Lung (tissue), 12 donors: ENCODE results near the gene TM4SF1. TPM values are rescaled to one million over a fixed set of nuclear protein-coding genes. Genes with fewer than 3 reads are reported as not detected.
A peak's percentile ranks its signal among the peaks of the same experiment; 100 is the strongest.

Source experiments
- ATAC-seq: fragments of 200-7000 bp; cut with Tn5 transposase; one replicate; pipeline ENCODE4 v1.9.1; 2020; ENCODE audit warnings: moderate number of reproducible peaks; ENCODE audit not compliant: insufficient read depth, low FRiP score
- DNase-seq, 3 donors: peaks; one replicate each; pipeline ENCODE4 v3.0.0-alpha.2; 2013 to 2017
- H3K27ac ChIP-seq, 2 donors: one replicate each; pipeline ENCODE4 v1.5.1; 2013; ENCODE audit warnings: mild to moderate bottlenecking in 2 of 2, moderate library complexity in 2 of 2, control low read depth in 1 of 2, inconsistent platforms in 1 of 2, low read depth in 1 of 2, low read length in 1 of 2
- H3K27me3 ChIP-seq, 3 donors: one replicate each; pipeline ENCODE4 v1.5.1; 2013; ENCODE audit warnings: low read length in 2 of 3; ENCODE audit not compliant: control insufficient read depth in 3 of 3, insufficient read depth in 3 of 3
- H3K36me3 ChIP-seq, 4 donors: one replicate each; pipeline ENCODE4 v1.5.1; 2013; ENCODE audit warnings: low read length in 4 of 4, mild to moderate bottlenecking in 1 of 4, moderate library complexity in 1 of 4; ENCODE audit not compliant: control insufficient read depth in 4 of 4, insufficient read depth in 4 of 4
- H3K4me1 ChIP-seq, 5 donors: one replicate each; pipeline ENCODE4 v1.5.1; 2013; ENCODE audit warnings: low read length in 5 of 5, mild to moderate bottlenecking in 2 of 5, moderate library complexity in 1 of 5; ENCODE audit not compliant: control insufficient read depth in 5 of 5, insufficient read depth in 5 of 5
- H3K4me3 ChIP-seq: one replicate; pipeline ENCODE4 v1.5.1; 2013; ENCODE audit warnings: mild to moderate bottlenecking, control low read depth, moderate library complexity
- H3K9ac ChIP-seq, 2 donors: one replicate each; pipeline ENCODE4 v1.5.1; 2013; ENCODE audit warnings: low read length in 2 of 2, control low read depth in 1 of 2; ENCODE audit not compliant: insufficient read depth in 1 of 2
- H3K9me3 ChIP-seq, 4 donors: one replicate each; pipeline ENCODE4 v1.5.1; 2013; ENCODE audit warnings: low read length in 3 of 4, mild to moderate bottlenecking in 1 of 4, moderate library complexity in 1 of 4; ENCODE audit not compliant: control insufficient read depth in 4 of 4, insufficient read depth in 3 of 4
- WGBS, 2 donors: extraction: QIAGEN DNeasy Blood & Tissue Kit; methylation state at CpG; one replicate each; pipeline ENCODE4 v1.1.7; 2013; 5-methylcytosine and 5-hydroxymethylcytosine counted together
- polyA plus RNA-seq, 2 donors: library from polyadenylated mRNA; stranded (reverse); fragments of 200-250 nt; gene quantifications; one replicate each; pipeline ENCODE4 v1.2.1, GENCODE V29; 2013
- total RNA-seq, 2 donors: library from RNA; depleted of rRNA in 1 of 2; stranded (reverse); fragments of >200 nt in 1 of 2; gene quantifications; one replicate each; pipeline ENCODE4 v1.2.1, GENCODE V29; 2014 to 2021
- TF ChIP-seq, protein P1 (sequence below): IDR thresholded peaks from 2 replicates; pipeline ENCODE4 v1.5.1; 2012; ENCODE audit warnings: mild to moderate bottlenecking; ENCODE audit errors: control extremely low read depth, extremely low read depth
- donor health status: control.
- donor health status: control.
- donor health status: Bipolar disorder and iron deficiency.
- donor health status: healthy.
- donor health status: DM: yes; HTN: yes; CAD: no.

Gene TM4SF1
- total and polyA plus RNA-seq, 4 donors: 177 to 281 (median 238) TPM

DNA sequence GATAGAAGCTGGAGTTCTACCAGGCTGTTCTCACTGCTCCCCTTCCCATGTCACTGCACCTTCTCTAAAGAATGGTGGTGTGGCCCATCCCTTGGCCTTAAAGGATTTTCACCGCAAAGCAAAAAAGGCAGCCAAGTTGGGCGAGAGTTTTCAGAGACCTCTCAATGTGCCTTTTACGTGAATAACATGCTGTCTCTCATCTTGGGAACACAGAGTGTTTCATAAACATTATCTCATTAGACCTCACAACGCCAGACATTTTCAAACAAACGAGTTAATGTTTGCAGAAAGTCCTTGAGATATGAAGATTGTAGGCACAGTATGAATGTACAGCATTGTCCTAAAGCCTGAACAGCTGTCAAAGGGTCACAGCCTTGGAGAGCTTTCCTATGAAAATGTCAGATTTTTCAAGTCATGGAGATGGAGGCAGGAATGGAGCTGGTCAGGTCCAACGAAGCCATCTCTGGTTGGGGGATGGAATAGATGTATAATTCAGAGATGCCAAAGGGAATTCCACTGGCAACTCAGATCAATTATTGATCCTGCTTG, 21.3 kb downstream of the TM4SF1 start:
- peak; percentile 40 to 84 (median 75) for DNase-seq

DNA sequence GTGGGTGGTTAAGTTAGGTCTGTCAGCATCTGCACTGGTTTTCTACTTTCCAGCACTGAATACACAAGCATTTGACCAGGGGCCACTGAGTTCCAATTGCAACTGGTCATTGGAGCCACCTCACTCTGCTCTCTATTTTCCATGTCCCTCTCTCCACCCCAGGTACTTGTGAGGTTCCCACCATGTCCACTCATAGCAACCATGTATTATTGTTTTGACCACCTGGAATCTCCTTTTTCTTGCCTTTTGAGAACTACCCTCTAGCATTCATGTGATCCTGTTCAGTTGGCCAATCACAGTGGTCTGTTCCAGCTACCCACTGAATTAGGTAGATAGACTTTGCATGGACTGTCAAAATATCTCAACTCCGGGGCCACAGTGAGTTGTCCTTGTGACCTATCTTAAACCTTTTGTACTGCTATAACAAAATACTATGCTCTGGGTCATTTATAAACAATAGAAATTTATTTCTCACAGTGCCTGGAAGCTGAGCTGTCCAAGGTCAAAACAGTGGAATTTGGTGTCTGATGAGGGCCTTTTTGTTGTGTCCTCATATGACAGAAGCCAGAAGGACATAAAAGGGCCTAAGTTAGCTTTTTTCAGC, 23.8 kb downstream of the TM4SF1 start:
- no peak overlapping the region for H3K27ac ChIP-seq
- no peaks in the 10 kb centered on the region for H3K9me3 ChIP-seq
- TF ChIP-seq, protein P1, sequence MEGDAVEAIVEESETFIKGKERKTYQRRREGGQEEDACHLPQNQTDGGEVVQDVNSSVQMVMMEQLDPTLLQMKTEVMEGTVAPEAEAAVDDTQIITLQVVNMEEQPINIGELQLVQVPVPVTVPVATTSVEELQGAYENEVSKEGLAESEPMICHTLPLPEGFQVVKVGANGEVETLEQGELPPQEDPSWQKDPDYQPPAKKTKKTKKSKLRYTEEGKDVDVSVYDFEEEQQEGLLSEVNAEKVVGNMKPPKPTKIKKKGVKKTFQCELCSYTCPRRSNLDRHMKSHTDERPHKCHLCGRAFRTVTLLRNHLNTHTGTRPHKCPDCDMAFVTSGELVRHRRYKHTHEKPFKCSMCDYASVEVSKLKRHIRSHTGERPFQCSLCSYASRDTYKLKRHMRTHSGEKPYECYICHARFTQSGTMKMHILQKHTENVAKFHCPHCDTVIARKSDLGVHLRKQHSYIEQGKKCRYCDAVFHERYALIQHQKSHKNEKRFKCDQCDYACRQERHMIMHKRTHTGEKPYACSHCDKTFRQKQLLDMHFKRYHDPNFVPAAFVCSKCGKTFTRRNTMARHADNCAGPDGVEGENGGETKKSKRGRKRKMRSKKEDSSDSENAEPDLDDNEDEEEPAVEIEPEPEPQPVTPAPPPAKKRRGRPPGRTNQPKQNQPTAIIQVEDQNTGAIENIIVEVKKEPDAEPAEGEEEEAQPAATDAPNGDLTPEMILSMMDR: no peak
- no peak overlapping the region for H3K4me3 ChIP-seq
- no peaks in the 10 kb centered on the region for H3K27me3 ChIP-seq
- peaks cover 0 to 16% (median 6%) of the 10 kb centered on the region in 5 donors for H3K4me1 ChIP-seq
- H3K9ac ChIP-seq: no peak overlapping the region
- no peaks in the 10 kb centered on the region for H3K36me3 ChIP-seq
- DNase-seq (no peak), ATAC-seq (no peak)
- WGBS, 2 donors: 68 to 85% methylated on average over 1 of the region's 1 CpG

More for the DNA sequence above, 21.3 kb downstream of the TM4SF1 start:
- ATAC-seq: no peak
- H3K36me3 ChIP-seq: no peaks in the 10 kb centered on the region
- no peak overlapping the region for H3K27ac ChIP-seq
- H3K27me3 ChIP-seq: no peaks in the 10 kb centered on the region
- H3K9me3 ChIP-seq: no peaks in the 10 kb centered on the region
- 60 to 77% methylated on average over 6 of the region's 6 CpGs for WGBS, 2 donors
- TF ChIP-seq, protein P1: no peak
- H3K9ac ChIP-seq: no peak overlapping the region
- peaks cover 0 to 16% (median 6%) of the 10 kb centered on the region in 5 donors for H3K4me1 ChIP-seq
- no peak overlapping the region for H3K4me3 ChIP-seq

DNA sequence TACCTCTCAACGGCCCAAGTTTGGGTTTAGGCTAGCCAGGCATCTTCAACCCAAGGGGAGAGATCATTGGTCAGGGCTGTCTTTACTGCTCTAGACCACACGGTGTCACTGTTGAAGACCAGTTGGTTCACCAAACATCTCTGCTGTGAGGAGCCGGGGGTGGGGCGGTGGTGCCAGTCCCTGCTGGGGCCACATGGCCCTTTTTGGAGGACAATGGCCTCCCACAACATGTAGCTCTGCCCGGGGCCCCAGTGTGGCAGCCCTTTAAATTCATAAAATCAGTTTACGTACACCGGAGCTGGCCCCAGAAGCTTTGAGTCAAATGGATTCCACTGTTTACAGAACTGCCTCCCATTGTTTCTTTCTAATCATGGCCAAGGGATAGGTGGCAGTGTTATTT, 24.9 kb downstream of the TM4SF1 start:
- WGBS, 2 donors: 47 to 62% methylated on average over 7 of the region's 7 CpGs
- H3K27me3 ChIP-seq: no peaks in the 10 kb centered on the region
- H3K27ac ChIP-seq: no peak overlapping the region

More for the DNA sequence above, 24.9 kb downstream of the TM4SF1 start:
- ATAC-seq: peak; percentile 84
- Histone ChIP-seq H3K9ac (no peak overlapping the region), H3K36me3 (no peaks in the 10 kb centered on the region), H3K4me3 (no peak overlapping the region), H3K9me3 (no peaks in the 10 kb centered on the region), H3K4me1 (peaks cover 0 to 10% (median 6%) of the 10 kb centered on the region in 5 donors)
- TF ChIP-seq, protein P1: peak; percentile 37
- peak in 1 of 3 donors; percentile 40 for DNase-seq
